ENCODE data around the gene NR2F1-AS1.

The NR2F1-AS1 gene

GRCh38 chr5:93589152-93589828, 8.3 kb upstream of the NR2F1-AS1 start:
- no peak for DNase-seq (ENCODE audit: low spot score)

- no peak for DNase-seq (ENCODE audit: low spot score)
Observed at GRCh38 chr5:93588352-93589151, 7.5 kb upstream of the NR2F1-AS1 start.

- DNase-seq (ENCODE audit: low spot score), result no peak
Observed at GRCh38 chr5:93587597-93588351, 6.8 kb upstream of the NR2F1-AS1 start.

GRCh38 chr5:93586736-93587596, 5.9 kb upstream of the NR2F1-AS1 start:
- no peak for DNase-seq (ENCODE audit: low spot score)

- no peak for DNase-seq (ENCODE audit: low spot score)
Observed at GRCh38 chr5:93585767-93586385, 4.9 kb upstream of the NR2F1-AS1 start.

- no peak for DNase-seq (ENCODE audit: low spot score)
Observed at GRCh38 chr5:93585041-93585766, 4.2 kb upstream of the NR2F1-AS1 start.

GRCh38 chr5:93584596-93585040, 3.6 kb upstream of the NR2F1-AS1 start:
- no peak for DNase-seq (ENCODE audit: low spot score)

- DNase-seq (ENCODE audit: low spot score), result no peak
Observed at GRCh38 chr5:93583768-93584595, 3.0 kb upstream of the NR2F1-AS1 start.

GRCh38 chr5:93583439-93583767, 2.4 kb upstream of the NR2F1-AS1 start:
- no peak for DNase-seq (ENCODE audit: low spot score)

- DNase-seq (ENCODE audit: low spot score), result peak; percentile 87
Observed at GRCh38 chr5:93582677-93583438, 1.8 kb upstream of the NR2F1-AS1 start, which contains the start of gene NR2F1. Gene NR2F1 (plus strand): TSS chr5:93583222. CDS start chr5:93585024, 1,802 bp downstream.

GRCh38 chr5:93582167-93582462, 1.1 kb upstream of the NR2F1-AS1 start:
- no peak for DNase-seq (ENCODE audit: low spot score)

- DNase-seq (ENCODE audit: low spot score), result peak; percentile 57
Observed at GRCh38 chr5:93580063-93580926, 724 bp downstream of the NR2F1-AS1 start.

- DNase-seq (ENCODE audit: low spot score), result no peak
Observed at GRCh38 chr5:93579692-93580062, 1.3 kb downstream of the NR2F1-AS1 start.

- peak; percentile 69 for DNase-seq (ENCODE audit: low spot score)
Observed at GRCh38 chr5:93578813-93579691, 2.0 kb downstream of the NR2F1-AS1 start.

- DNase-seq (ENCODE audit: low spot score), result no peak
Observed at GRCh38 chr5:93577854-93578812, 2.9 kb downstream of the NR2F1-AS1 start.

Measured in hepatic stellate cell (primary cell).